ENCODE results near the gene RAB19. TPM values are rescaled to one million over a fixed set of nuclear protein-coding genes. Genes with fewer than 3 reads are reported as not detected.
"Not testable (repeated sequence)": the region's sequence is repeated elsewhere in the genome, so short reads cannot be mapped to it uniquely, and the experiment has no call there.

Gene RAB19
- total RNA-seq, 2 experiments from 2014 or later, result 4.3 to 4.8 TPM

GRCh38 chr7:140440593-140440992, 36.7 kb downstream of the RAB19 start:
- no peak overlapping the region for H3K4me3 Mint-ChIP-seq
- peaks cover 5% of the 10 kb centered on the region for H3K4me1 Mint-ChIP-seq
- DNase-seq, result no peak
- ChIA-PET POLR2A (no interaction called here), CTCF (interaction anchor here (0.7 to 1.7 kb wide), 3 partner anchors 9 to 1006 kb away, joined by 3 to 5 read pairs (median 5); no protein-coding TSS in a partner anchor)
- no peaks in the 10 kb centered on the region for H3K27me3 Mint-ChIP-seq
- H3K27ac Mint-ChIP-seq, result no peak overlapping the region
- H3K9me3 Mint-ChIP-seq, result no peaks in the 10 kb centered on the region
- no peaks in the 10 kb centered on the region for H3K36me3 Mint-ChIP-seq (ENCODE audit: low read depth)

- Mint-ChIP-seq H3K9me3 (no peaks in the 10 kb centered on the region), H3K4me1 (peaks cover 5% of the 10 kb centered on the region), H3K4me3 (no peak overlapping the region), H3K36me3 (ENCODE audit: low read depth) (no peaks in the 10 kb centered on the region), H3K27me3 (no peaks in the 10 kb centered on the region), H3K27ac (no peak overlapping the region)
- ChIA-PET POLR2A (no interaction called here), CTCF (interaction anchor here (2.5 kb wide), 1 partner anchor 11 kb away, joined by 18 read pairs; no protein-coding TSS in a partner anchor)
- DNase-seq, result no peak
Observed at GRCh38 chr7:140441519-140441918, 37.7 kb downstream of the RAB19 start.

DNA sequence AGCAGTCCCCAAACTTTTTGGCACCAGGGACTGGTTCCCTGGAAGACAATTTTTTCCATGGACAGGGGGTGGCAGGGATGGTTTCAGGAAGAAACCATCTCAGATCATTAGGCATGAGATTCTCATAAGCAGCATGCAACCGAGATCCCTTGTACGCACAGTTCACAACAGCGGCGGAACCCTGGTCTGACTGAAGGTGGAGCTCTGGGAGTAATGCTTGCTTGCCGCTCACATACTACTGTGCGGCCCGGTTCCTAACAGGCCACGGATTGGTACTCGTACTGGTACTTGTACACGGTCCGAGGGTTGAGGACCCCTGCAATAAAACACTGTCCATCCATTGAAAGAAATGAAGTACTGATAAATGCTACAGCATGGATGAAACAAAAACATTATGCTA, 42.6 kb downstream of the RAB19 start:
- Mint-ChIP-seq H3K9me3 (no peaks in the 10 kb centered on the region), H3K4me3 (no peak overlapping the region), H3K36me3 (ENCODE audit: low read depth) (peaks cover 3% of the 10 kb centered on the region), H3K4me1 (peaks cover 35% of the 10 kb centered on the region), H3K27me3 (no peaks in the 10 kb centered on the region), H3K27ac (no peak overlapping the region)
- DNase-seq, result no peak
- POLR2A ChIA-PET, result no interaction called here
- CTCF ChIA-PET, result no interaction called here

DNA sequence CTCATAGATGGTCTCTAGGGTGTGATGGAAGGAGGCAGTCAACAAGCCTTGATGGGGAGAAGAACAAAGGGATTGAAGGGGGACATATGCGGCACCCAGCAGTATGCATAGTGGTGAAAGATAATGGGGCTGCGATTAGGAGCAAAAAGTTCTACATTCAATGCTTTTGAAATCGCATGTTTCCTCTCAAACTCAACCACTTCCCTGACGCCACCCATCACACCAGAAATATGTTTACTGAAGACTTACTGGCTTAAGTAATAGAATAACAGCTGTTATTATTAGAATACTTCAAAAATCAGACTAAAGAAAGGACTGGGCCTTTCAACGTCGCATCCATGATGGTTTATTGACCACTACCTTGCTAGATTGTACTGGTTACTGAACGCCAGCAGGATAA, 44.0 kb downstream of the RAB19 start:
- DNase-seq, result no peak
- ChIA-PET CTCF (no interaction called here), POLR2A (no interaction called here)
- Mint-ChIP-seq H3K27me3 (no peaks in the 10 kb centered on the region), H3K4me1 (peaks cover 42% of the 10 kb centered on the region), H3K4me3 (no peak overlapping the region), H3K9me3 (no peaks in the 10 kb centered on the region), H3K36me3 (ENCODE audit: low read depth) (peaks cover 9% of the 10 kb centered on the region), H3K27ac (peak overlapping the region; percentile 27)

GRCh38 chr7:140448781-140449480, 45.1 kb downstream of the RAB19 start:
- Mint-ChIP-seq H3K4me3 (no peak overlapping the region), H3K9me3 (no peaks in the 10 kb centered on the region), H3K36me3 (ENCODE audit: low read depth) (peaks cover 18% of the 10 kb centered on the region), H3K27ac (no peak overlapping the region), H3K4me1 (peaks cover 46% of the 10 kb centered on the region), H3K27me3 (no peaks in the 10 kb centered on the region)
- POLR2A ChIA-PET, result no interaction called here
- CTCF ChIA-PET, result interaction anchor here (1.4 kb wide), 1 partner anchor 9 kb away, joined by 3 read pairs; no protein-coding TSS in a partner anchor
- DNase-seq, result no peak

DNA sequence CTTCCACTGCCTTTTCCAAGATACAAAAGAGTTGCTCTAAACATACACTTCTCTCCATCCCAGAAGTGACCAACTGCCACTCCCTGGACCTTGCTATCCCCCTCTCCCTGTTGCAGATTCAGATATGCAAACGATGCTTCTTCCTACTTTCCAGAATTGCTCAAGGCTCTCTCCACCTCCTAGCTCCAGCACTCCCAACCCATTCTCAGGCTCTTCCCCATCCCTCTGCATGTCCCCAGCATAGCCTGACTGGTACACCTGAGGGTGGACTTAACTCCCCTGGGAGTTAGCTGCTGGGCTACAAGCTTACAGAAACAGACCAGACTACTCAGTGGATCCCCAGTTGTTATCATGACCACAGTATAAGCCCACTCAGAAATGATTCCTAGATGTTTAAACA, 47.9 kb downstream of the RAB19 start:
- Mint-ChIP-seq H3K4me3 (no peak overlapping the region), H3K27me3 (no peaks in the 10 kb centered on the region), H3K27ac (no peak overlapping the region), H3K9me3 (no peaks in the 10 kb centered on the region), H3K4me1 (peaks cover 69% of the 10 kb centered on the region), H3K36me3 (ENCODE audit: low read depth) (peaks cover 44% of the 10 kb centered on the region)
- no peak for DNase-seq
- ChIA-PET POLR2A (interaction anchor here (2.2 kb wide), 1 partner anchor 26 kb away, joined by 7 read pairs; no protein-coding TSS in a partner anchor), CTCF (interaction anchor here (3.1 kb wide), 1 partner anchor 9 kb away, joined by 18 read pairs; no protein-coding TSS in a partner anchor)

DNA sequence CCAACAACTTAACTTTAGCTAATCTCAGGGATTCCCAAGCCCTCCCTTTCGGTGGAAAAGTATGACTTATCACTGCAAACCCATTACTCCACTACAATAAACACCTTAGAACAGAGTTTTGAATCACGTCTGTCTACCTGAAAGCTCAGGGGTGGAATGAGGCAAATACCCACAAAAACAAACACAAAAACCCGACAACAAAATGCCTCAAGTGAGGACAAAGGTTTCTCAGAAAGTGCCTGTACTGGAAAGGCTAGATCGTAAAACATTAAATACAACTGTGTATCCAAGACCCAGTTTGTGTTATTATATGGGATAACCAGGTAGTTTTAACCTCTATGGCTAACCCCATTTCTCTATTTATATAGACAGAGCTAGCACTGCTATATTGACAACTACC, 49.4 kb downstream of the RAB19 start:
- no peak for DNase-seq
- H3K27me3 Mint-ChIP-seq, result no peaks in the 10 kb centered on the region
- no peak overlapping the region for H3K4me3 Mint-ChIP-seq
- H3K4me1 Mint-ChIP-seq, result peaks cover 62% of the 10 kb centered on the region
- no peaks in the 10 kb centered on the region for H3K9me3 Mint-ChIP-seq
- CTCF ChIA-PET, result interaction anchor here (3.1 kb wide), 1 partner anchor 10 kb away, joined by 18 read pairs; no protein-coding TSS in a partner anchor
- H3K27ac Mint-ChIP-seq, result no peak overlapping the region
- POLR2A ChIA-PET, result interaction anchor here (0.6 to 2.2 kb wide), 3 partner anchors 24 to 78 kb away, joined by 3 to 7 read pairs (median 3); no protein-coding TSS in a partner anchor
- peaks cover 53% of the 10 kb centered on the region for H3K36me3 Mint-ChIP-seq (ENCODE audit: low read depth)

GRCh38 chr7:140453785-140454656, 50.2 kb downstream of the RAB19 start:
- H3K27me3 Mint-ChIP-seq, H3K4me3 Mint-ChIP-seq, DNase-seq, H3K9me3 Mint-ChIP-seq: not testable (repeated sequence)
- ChIA-PET POLR2A (interaction anchor here (0.6 to 1.4 kb wide), 4 partner anchors 22 to 79 kb away, joined by 3 to 11 read pairs (median 4); no protein-coding TSS in a partner anchor), CTCF (interaction anchor here (1.1 to 3.1 kb wide), 3 partner anchors 11 to 23 kb away, joined by 5 to 18 read pairs (median 5); no protein-coding TSS in a partner anchor)
- Mint-ChIP-seq H3K4me1 (peaks cover 63% of the 10 kb centered on the region), H3K36me3 (ENCODE audit: low read depth) (peaks cover 58% of the 10 kb centered on the region), H3K27ac (peak overlapping the region; percentile 67)

- POLR2A ChIA-PET, result interaction anchor here (1.4 kb wide), 2 partner anchors 21 to 23 kb away, joined by 4 to 11 read pairs; no protein-coding TSS in a partner anchor
Observed at GRCh38 chr7:140454657-140455015, 50.8 kb downstream of the RAB19 start.

DNA sequence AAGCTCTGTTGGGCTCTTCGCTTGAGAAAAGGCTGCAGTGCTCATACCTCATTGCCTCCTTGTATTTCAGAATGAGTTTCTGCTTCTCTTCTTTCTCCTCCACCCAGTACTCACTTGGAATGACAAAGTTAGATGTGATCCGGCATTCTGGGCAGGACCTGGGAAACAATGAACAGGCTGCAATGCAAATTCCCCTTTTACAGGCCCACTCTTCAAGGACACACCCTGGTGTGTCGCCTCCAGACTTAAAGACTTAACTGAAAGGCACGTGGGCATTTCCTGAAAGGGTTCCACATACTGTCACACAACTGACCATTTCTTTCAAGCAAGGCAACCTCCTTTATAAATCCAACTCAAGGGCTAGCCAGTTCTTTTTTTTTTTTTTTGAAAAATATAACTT, 51.9 kb downstream of the RAB19 start:
- Mint-ChIP-seq H3K4me1 (peaks cover 49% of the 10 kb centered on the region), H3K36me3 (ENCODE audit: low read depth) (peaks cover 67% of the 10 kb centered on the region), H3K9me3 (no peaks in the 10 kb centered on the region), H3K27me3 (no peaks in the 10 kb centered on the region), H3K27ac (no peak overlapping the region), H3K4me3 (no peak overlapping the region)
- CTCF ChIA-PET, result interaction anchor here (0.6 to 1.7 kb wide), 5 partner anchors 12 to 689 kb away, joined by 3 to 5 read pairs (median 3); no protein-coding TSS in a partner anchor
- POLR2A ChIA-PET, result interaction anchor here (0.6 kb wide), 1 partner anchor 23 kb away, joined by 3 read pairs; no protein-coding TSS in a partner anchor
- DNase-seq, result no peak

More at GRCh38 chr7:140454657-140455015, 50.8 kb downstream of the RAB19 start:
- H3K4me3 Mint-ChIP-seq, result no peak overlapping the region
- peaks cover 59% of the 10 kb centered on the region for H3K4me1 Mint-ChIP-seq
- no peaks in the 10 kb centered on the region for H3K27me3 Mint-ChIP-seq
- CTCF ChIA-PET, result interaction anchor here (1.1 to 1.7 kb wide), 2 partner anchors 21 to 23 kb away, joined by 5 read pairs; no protein-coding TSS in a partner anchor
- peaks cover 61% of the 10 kb centered on the region for H3K36me3 Mint-ChIP-seq (ENCODE audit: low read depth)
- peak overlapping the region; percentile 67 for H3K27ac Mint-ChIP-seq
- DNase-seq, result peak; percentile 17
- no peaks in the 10 kb centered on the region for H3K9me3 Mint-ChIP-seq

DNA sequence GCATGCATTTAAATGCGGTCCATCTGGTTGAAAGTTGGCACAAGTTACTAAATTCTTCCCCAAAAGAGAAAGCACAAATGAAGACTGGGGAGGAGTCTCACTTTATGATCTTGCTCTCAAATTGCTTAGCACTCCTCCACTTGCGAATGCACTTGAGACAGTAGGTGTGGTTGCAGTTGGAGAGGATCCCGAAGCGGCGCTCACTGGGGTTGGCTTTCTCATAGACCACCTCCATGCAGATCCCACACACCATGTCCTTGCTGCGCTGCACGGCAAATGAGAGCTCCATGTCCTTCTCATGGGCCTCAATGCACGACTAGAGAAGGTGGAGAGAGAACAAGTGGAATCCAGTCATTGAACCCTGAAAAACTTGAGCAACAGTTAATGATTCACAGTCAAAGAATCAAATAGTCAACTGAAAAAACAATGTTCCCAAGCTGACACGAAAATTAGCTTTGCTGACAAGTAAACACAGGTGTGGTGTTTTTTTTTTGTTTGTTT, 52.7 kb downstream of the RAB19 start:
- ChIA-PET CTCF (interaction anchor here (0.7 to 1.2 kb wide), 2 partner anchors 17 to 690 kb away, joined by 3 to 4 read pairs; no protein-coding TSS in a partner anchor), POLR2A (no interaction called here)
- Mint-ChIP-seq H3K4me3 (no peak overlapping the region), H3K36me3 (ENCODE audit: low read depth) (peaks cover 75% of the 10 kb centered on the region), H3K27me3 (no peaks in the 10 kb centered on the region), H3K27ac (no peak overlapping the region), H3K9me3 (no peaks in the 10 kb centered on the region), H3K4me1 (peaks cover 41% of the 10 kb centered on the region)
- no peak for DNase-seq

DNA sequence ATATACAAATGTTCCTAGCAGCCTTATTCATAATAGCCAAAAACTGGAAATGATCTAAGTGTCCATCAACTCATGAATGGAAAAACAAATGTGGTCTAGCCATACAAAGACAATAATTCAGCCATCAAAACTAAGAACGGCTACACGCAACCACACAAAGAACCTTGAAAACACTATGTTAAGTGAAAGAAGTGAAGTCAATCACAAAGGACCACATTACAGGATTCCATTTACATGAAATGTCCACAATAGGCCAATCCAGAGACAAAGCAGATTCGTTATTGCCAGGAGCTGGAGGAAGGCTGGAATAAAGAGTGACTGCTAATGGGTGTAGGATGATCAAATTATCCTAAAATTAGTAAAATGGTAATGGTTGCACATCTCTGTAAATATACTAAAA, 54.3 kb downstream of the RAB19 start:
- Mint-ChIP-seq H3K9me3 (no peaks in the 10 kb centered on the region), H3K4me3 (no peak overlapping the region), H3K27me3 (no peaks in the 10 kb centered on the region), H3K36me3 (ENCODE audit: low read depth) (peaks cover 66% of the 10 kb centered on the region), H3K4me1 (peaks cover 35% of the 10 kb centered on the region), H3K27ac (no peak overlapping the region)
- ChIA-PET CTCF (no interaction called here), POLR2A (no interaction called here)
- DNase-seq, result no peak

- POLR2A ChIA-PET, result no interaction called here
- no peak for DNase-seq
- Mint-ChIP-seq H3K27me3 (no peaks in the 10 kb centered on the region), H3K4me3 (no peak overlapping the region), H3K27ac (no peak overlapping the region), H3K9me3 (no peaks in the 10 kb centered on the region), H3K36me3 (ENCODE audit: low read depth) (peaks cover 62% of the 10 kb centered on the region), H3K4me1 (peaks cover 32% of the 10 kb centered on the region)
- CTCF ChIA-PET, result no interaction called here
Observed at GRCh38 chr7:140458916-140459315, 55.1 kb downstream of the RAB19 start.
